MM.1S (cell line): ENCODE results near the gene TTC16.

Experiments
- DNase-seq: peaks from one replicate; pipeline ENCODE4 v3.0.0-alpha.2; 2015
- H2AFZ ChIP-seq: fragments of 300-600 bp; sonication (generic); 2 replicates; pipeline ENCODE4 v1.6.0; 2016; ENCODE audit warnings: antibody characterized with exemption, low read length
- H3F3A ChIP-seq: fragments of 300-600 bp; sonication (generic); 2 replicates; pipeline ENCODE4 v1.6.1; 2016; ENCODE audit warnings: mild to moderate bottlenecking, antibody characterized with exemption, low read length, moderate library complexity, mixed read lengths; ENCODE audit not compliant: insufficient read depth
- H3K27ac ChIP-seq: fragments of 300-600 bp; sonication (generic); 2 replicates; pipeline ENCODE4 v1.5.1; 2016; ENCODE audit warnings: mild to moderate bottlenecking, low read length
- H3K27me3 ChIP-seq: fragments of 300-600 bp; sonication (generic); replicated peaks from 2 replicates; pipeline ENCODE4 v1.6.0; 2016; ENCODE audit warnings: low read length; ENCODE audit not compliant: insufficient read depth
- H3K36me3 ChIP-seq: fragments of 300-600 bp; sonication (generic); replicated peaks from 2 replicates; pipeline ENCODE4 v1.6.1; 2016; ENCODE audit warnings: mild to moderate bottlenecking, low read length, mixed read lengths; ENCODE audit not compliant: insufficient read depth
- H3K4me1 ChIP-seq: fragments of 300-600 bp; sonication (generic); 2 replicates; pipeline ENCODE4 v1.6.1; 2016; ENCODE audit warnings: low read length, mixed read lengths
- H3K4me2 ChIP-seq: fragments of 300-600 bp; sonication (generic); 2 replicates; pipeline ENCODE4 v1.6.0; 2016; ENCODE audit warnings: low read depth, low read length
- H3K4me3 ChIP-seq: fragments of 300-600 bp; sonication (generic); 2 replicates; pipeline ENCODE4 v1.5.1; 2016; ENCODE audit warnings: low read length, mixed read lengths
- H3K79me2 ChIP-seq: fragments of 300-600 bp; sonication (generic); 2 replicates; pipeline ENCODE4 v1.6.1; 2016; ENCODE audit warnings: mixed run types, low read length, mixed read lengths
- H3K9ac ChIP-seq: fragments of 300-600 bp; sonication (generic); 2 replicates; pipeline ENCODE4 v1.6.1; 2016; ENCODE audit warnings: low read length, mixed read lengths
- H3K9me2 ChIP-seq: fragments of 300-600 bp; sonication (generic); replicated peaks from 2 replicates; pipeline ENCODE4 v1.6.1; 2016; ENCODE audit warnings: mild to moderate bottlenecking, low read length, mixed read lengths; ENCODE audit not compliant: insufficient read depth
- H3K9me3 ChIP-seq: fragments of 300-600 bp; sonication (generic); replicated peaks from 2 replicates; pipeline ENCODE4 v1.6.1; 2016; ENCODE audit warnings: mild to moderate bottlenecking, low read length, mixed read lengths; ENCODE audit not compliant: insufficient read depth
- H4K20me1 ChIP-seq: fragments of 300-600 bp; sonication (generic); 2 replicates; pipeline ENCODE4 v1.6.1; 2016; ENCODE audit warnings: mild to moderate bottlenecking, low read length, moderate library complexity, mixed read lengths; ENCODE audit not compliant: insufficient read depth
- CTCF ChIP-seq: fragments of 300-600 bp; sonication (generic); IDR thresholded peaks from 2 replicates; pipeline ENCODE4 v1.5.1; 2016; ENCODE audit warnings: antibody characterized with exemption, low read length, mixed read lengths
- EZH2 ChIP-seq: fragments of 300-600 bp; sonication (generic); optimal IDR thresholded peaks from 2 replicates; pipeline ENCODE3; 2017; ENCODE audit warnings: low read depth, mild to moderate bottlenecking, antibody characterized with exemption, low read length, mixed read lengths
- EZH2phosphoT487 ChIP-seq: fragments of 300-600 bp; sonication (generic); IDR thresholded peaks from 2 replicates; pipeline ENCODE4 v1.6.1; 2018; ENCODE audit warnings: antibody characterized with exemption, low read length

Gene TTC16

DNA sequence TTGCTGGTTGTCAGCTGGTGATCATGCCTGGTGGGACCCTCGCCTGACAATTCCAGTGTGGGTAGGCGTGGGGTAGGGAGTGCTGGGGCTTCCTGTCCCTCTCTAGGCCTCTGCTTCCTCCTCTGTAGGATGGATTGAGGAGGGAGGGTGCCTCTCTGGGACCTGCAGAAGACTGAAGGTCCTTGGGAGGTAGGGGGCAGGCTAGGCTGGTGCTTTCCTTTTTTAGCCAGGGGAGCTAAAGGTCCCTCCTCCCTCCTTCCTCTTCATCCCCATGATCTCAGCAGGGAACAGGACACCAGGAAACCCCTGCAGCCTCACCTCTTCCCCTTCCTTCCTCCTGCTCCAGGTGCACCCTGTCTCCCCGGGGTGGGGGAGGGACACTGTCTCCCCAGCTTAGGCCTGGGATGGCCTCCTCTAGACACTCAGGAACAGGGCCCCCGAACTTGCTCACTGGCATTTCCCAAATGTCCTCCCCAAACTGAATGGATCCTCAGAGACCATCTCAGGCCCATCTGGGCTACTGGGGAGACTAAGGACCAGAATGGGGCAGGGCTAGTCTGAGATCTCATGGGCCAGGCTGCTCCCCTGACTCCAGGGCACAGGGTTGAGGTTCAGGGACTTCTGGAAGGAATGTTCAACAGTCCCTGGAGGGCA is 54.2 kb downstream of the TTC16 start:
- H3K36me3 ChIP-seq: peaks cover 6% of the 10 kb centered on the region; the same call in 1 of the 2 replicates
- no peak overlapping the region for H2AFZ ChIP-seq
- peak overlapping the region; percentile 51; the same call in 1 of the 2 replicates for H3K9ac ChIP-seq
- no peaks in the 10 kb centered on the region for H3K9me3 ChIP-seq
- H3K27ac ChIP-seq: peak overlapping the region; percentile 58; the same call in 1 of the 2 replicates
- no peaks in the 10 kb centered on the region for H4K20me1 ChIP-seq
- H3K4me1 ChIP-seq: peaks cover 23% of the 10 kb centered on the region
- H3K4me3 ChIP-seq: peak overlapping the region; percentile 74
- H3K9me2 ChIP-seq: no peaks in the 10 kb centered on the region
- H3K4me2 ChIP-seq: peak overlapping the region; percentile 90
- no peak for DNase-seq
- H3K79me2 ChIP-seq: peaks cover 54% of the 10 kb centered on the region
- no peaks in the 10 kb centered on the region for H3K27me3 ChIP-seq
- H3F3A ChIP-seq: peaks cover 26% of the 10 kb centered on the region; the same call in 1 of the 2 replicates
- TF ChIP-seq EZH2phosphoT487 (no peak), EZH2 (no peak), CTCF (no peak)

DNA sequence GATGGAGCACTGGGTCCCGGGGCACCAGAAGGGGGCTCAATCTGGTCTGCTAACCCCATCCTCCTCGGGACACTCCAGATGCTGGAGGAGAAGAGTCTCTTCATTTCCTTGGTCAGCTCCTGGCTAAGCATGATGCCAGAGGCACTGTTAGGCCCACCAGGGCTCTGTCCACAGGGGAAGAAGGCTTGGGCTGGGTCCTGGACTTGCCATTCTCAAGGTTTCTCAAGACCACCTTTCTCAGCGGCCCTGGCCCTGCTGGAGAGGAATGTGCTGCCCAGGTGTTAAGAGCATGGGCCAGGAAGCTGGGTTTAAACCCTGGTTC is 54.7 kb downstream of the TTC16 start:
- peak overlapping the region; percentile 58; the same call in 1 of the 2 replicates for H3K27ac ChIP-seq
- TF ChIP-seq EZH2phosphoT487 (no peak), CTCF (no peak)
- peak overlapping the region; percentile 51; the same call in 1 of the 2 replicates for H3K9ac ChIP-seq
- H3K36me3 ChIP-seq: peaks cover 6% of the 10 kb centered on the region; the same call in 1 of the 2 replicates
- peak overlapping the region; percentile 90 for H3K4me2 ChIP-seq
- peak overlapping the region; percentile 74 for H3K4me3 ChIP-seq
- peaks cover 58% of the 10 kb centered on the region for H3K79me2 ChIP-seq
- peaks cover 26% of the 10 kb centered on the region; the same call in 1 of the 2 replicates for H3F3A ChIP-seq
- no peak for DNase-seq
- peaks cover 23% of the 10 kb centered on the region for H3K4me1 ChIP-seq
- no peaks in the 10 kb centered on the region for H3K9me2 ChIP-seq
- no peaks in the 10 kb centered on the region for H3K27me3 ChIP-seq
- H2AFZ ChIP-seq: peak overlapping the region; percentile 30; the same call in 1 of the 2 replicates
- H4K20me1 ChIP-seq: no peaks in the 10 kb centered on the region
- H3K9me3 ChIP-seq: no peaks in the 10 kb centered on the region

- no peaks in the 10 kb centered on the region for H4K20me1 ChIP-seq
These were observed 55.2 kb downstream of the TTC16 start for GRCh38 chr9:127770905-127771569.

More at GRCh38 chr9:127770905-127771569, 55.2 kb downstream of the TTC16 start:
- peak; percentile 96 for DNase-seq
- Histone ChIP-seq H3K9ac (peak overlapping the region; percentile 51; the same call in 1 of the 2 replicates), H3K79me2 (peaks cover 62% of the 10 kb centered on the region), H3K27me3 (no peaks in the 10 kb centered on the region), H3F3A (peaks cover 26% of the 10 kb centered on the region; the same call in 1 of the 2 replicates), H3K36me3 (peaks cover 6% of the 10 kb centered on the region; the same call in 1 of the 2 replicates), H2AFZ (peak overlapping the region; percentile 30), H3K27ac (peak overlapping the region; percentile 58; the same call in 1 of the 2 replicates), H3K9me2 (no peaks in the 10 kb centered on the region), H3K9me3 (no peaks in the 10 kb centered on the region), H3K4me2 (peak overlapping the region; percentile 90), H3K4me3 (peak overlapping the region; percentile 74), H3K4me1 (peaks cover 23% of the 10 kb centered on the region)
- TF ChIP-seq EZH2phosphoT487 (no peak), EZH2 (no peak), CTCF (no peak)
